T-helper 1 cell (primary cell): ENCODE results near the gene RBM44.

ENCODE experiments used
- DNase-seq, 5 donors: peaks; one replicate each; pipeline ENCODE4 v3.0.0-alpha.2; 2012 to 2020

The RBM44 gene

GRCh38 chr2:237886685-237887481 is 88.3 kb downstream of the RBM44 start:
- no peak for DNase-seq

GRCh38 chr2:237888389-237888788 is 89.8 kb downstream of the RBM44 start:
- no peak for DNase-seq

GRCh38 chr2:237889016-237889415 is 90.4 kb downstream of the RBM44 start:
- no peak for DNase-seq

- no peak for DNase-seq
Observed at GRCh38 chr2:237889811-237890210, 91.2 kb downstream of the RBM44 start.
